HG03025 (cell line): Measurements from ENCODE around the gene CASP14.
"Not testable (repeated sequence)": the region's sequence is repeated elsewhere in the genome, so short reads cannot be mapped to it uniquely, and the experiment has no call there.

Experiments used
- ATAC-seq: cut with Tn5 transposase; IDR thresholded peaks from one replicate; pipeline ENCODE4 v1.9.1; 2021; ENCODE audit warnings: mild to moderate bottlenecking, moderate library complexity; ENCODE audit not compliant: unreplicated experiment, low FRiP score

Gene CASP14, protein sequence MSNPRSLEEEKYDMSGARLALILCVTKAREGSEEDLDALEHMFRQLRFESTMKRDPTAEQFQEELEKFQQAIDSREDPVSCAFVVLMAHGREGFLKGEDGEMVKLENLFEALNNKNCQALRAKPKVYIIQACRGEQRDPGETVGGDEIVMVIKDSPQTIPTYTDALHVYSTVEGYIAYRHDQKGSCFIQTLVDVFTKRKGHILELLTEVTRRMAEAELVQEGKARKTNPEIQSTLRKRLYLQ

DNA sequence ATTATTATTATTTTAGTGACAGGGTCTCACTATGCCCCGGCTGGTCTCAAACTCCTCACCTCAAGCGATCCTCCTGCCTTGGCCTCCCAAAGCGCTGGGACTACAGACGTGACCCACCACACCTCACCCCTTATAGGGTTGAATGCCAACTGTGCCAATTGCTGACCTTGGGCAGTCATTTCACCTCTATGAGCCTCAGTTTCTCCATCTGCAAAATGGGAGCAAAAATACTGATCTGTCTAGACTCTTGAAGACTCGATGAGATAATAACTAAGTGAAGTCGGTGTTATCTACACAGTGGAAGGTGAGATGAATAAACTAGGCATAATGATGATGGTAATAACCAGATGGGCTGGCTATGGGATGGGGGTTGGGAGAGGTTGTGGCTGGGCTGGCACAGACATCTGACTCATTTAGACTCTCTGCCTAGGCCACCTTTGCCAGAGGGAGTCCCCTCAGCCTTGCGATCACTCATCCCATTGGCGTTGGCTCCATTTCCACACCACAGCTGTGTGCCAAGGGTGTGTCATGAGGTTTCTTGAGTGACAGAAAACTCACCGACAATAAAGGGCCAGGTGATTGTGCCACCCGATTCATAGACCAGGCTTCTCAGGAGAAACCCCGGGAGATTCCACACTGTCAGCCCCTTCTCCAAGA lies at the start of gene CASP14:
Gene CASP14 (plus strand): TSS at position 596 of the 657 bp plus-strand sequence. CDS start 2,772 bp downstream, outside the sequence.
- ATAC-seq, result no peak

DNA sequence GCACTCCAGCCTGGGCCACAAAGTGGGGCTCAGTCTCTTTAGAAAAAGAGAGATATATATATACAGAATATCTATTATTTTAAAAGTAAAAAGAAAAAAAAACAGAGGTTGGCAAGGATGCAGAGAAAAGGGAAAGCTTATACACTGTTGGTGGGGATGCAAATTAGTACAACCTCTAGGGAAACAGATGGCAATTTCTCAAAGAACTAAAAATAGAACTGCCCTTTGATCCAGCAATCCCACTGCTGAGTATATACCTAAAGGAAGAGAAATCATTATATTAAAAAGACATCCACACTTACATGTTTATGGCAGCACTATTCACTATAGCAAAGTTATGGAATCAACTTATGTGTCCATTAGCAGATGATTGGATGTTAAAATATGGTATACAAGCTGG lies 41.0 kb upstream of the CASP14 start:
- no peak for ATAC-seq

DNA sequence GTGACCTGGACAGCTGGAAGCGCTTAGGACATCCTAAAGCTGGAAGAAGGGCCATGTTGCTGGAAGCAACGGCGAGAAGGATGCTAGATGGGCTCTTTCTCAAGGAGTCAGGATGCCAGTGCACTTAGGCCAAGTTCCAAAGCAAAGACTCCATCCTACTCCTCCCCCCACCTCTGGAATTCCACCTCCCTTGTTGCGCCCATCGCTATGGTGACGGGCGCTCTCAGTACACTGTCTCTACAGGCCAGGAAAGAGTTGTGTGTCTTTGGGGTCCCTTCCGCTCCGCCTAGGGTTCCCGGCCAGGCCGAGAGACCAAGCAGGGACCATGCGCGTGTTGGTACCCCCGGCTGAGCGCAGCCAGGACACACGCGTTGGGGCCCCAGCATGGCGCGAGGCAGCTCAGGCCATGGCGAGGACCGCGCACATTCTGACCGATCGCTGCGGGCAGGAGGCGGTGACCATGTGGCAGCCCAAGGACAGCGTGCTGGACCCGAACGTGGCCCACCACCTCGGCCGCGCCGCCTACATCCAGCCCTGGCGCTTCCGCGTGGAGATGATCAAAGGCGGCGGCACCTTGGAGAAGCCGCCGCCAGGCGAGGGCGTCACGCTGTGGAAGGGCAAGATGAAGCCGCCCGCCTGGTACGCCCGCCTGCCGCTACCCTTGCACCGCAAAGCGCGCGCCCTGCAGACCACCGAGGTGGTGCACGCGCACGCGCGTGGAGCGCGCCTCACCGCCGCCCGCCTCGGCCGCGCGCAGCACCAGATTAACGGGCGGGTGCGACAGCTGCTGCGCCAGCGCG lies 38.6 kb upstream of the CASP14 start:
- no peak for ATAC-seq

DNA sequence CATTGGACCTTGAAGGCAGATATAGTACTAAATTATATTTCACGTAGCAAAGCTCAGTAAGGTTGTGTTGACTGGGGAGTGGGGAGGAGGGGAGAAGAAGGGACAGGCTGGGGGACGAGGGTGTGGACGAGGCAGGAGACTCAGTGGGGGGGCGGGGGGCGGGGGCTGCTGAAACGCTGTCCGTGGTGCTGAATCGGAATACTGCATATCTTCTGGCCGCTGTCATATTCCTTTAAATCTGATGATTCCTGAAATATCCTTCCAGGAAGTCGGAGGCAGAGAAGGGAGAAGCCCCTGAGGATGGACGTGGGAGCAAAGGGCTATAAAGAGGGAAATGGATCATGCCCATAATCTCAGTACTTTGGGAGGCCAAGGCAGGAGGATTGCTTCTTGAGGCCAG lies 34.7 kb upstream of the CASP14 start:
- no peak for ATAC-seq

DNA sequence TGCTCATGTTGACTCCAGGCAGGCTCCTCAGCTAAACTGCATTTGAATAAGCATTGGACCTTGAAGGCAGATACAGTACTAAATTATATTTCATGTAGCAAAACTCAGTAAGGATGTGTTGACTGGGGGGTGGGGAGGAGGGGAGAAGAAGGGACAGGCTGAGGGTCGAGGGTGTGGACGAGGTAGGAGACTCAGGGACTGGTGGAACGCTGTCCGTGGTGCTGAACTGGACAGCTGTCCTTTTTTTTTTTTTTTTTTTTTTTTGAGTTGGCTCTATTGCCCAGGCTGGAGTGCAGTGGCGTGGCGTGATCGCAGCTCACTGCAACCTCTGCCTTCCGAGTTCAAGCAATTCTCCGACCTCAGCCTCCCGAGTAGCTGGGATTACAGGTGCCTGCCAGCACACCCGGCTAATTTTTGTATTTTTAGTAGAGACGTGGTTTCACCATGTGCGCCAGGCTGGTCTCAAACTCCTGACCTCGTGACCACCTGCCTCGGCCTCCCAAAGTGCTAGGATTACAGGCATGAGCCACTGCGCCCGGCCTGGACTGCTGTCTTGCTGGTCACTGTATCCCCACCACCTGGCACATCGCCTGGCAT lies 33.2 kb upstream of the CASP14 start:
- ATAC-seq, result no peak

DNA sequence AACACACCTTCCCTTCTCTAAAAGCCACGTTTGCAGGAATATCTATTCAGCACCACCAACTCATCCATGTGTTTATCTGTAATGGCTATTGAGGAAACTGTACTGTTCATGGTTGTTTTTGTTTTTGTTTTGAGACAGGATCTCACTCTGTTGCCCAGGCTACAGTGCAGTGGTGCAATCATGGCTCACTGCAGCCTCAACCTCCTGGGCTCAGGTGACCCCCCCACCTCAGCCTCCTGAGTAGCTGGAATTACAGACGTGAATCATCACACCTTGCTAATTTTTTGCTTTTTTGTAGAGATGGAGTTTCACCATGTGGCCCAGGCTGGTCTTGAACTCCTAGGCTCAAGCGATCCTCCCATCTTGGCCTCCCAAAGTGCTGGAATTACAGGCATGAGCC lies 30.4 kb upstream of the CASP14 start:
- not testable (repeated sequence) for ATAC-seq

DNA sequence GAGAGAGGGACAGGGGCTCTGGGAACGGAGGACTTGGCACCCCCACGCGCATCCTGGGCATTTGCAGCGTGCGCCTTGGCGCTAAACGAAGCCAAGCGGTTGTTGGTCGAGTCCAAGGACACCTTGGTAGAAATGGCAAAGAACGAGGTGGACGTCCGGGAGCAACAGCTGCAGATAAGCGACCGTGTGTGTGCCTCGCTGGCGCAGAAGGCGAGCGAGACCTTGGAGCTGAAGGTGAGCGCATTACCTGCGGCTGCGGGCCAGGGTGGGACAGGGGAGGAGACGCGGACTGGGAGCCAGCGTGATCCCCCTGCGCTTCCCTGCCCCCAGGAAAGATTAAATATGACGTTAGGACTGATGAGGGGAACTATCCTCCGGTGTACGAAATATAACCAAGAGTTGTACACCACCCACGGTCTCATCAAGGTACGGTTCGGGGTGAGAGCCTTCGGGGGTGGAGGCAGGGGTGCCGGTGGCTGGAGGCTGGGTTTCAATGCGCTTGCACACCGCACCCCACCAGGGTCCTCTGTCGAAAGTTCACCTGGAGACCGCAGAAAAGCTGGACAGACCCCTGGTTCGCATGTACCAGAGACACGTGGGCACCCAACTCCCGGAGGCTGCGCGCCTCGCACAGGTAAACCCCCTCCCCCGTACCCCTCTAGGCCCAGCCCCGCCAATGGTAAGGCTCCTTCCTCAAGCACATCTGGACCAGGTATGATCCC lies 27.8 kb upstream of the CASP14 start:
- no peak for ATAC-seq

DNA sequence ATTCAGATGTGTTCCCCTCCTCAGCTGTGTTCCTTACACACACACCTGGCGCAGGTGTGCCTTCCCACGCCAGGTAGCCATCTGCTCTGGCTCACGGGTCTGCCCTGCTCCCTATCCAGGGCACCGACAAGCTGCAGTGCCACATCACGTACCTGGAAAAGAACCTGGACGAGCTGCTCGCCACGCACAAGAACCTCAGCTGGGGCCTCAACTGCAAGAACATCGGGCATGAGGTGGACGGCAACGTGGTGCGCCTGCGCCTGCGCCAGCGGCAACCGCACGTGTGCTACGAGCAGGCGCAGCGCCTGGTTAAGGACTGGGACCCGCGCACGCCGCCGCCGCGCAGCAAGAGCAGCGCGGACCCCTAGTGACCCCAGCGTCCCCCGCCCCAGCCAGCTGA lies 26.5 kb upstream of the CASP14 start:
- no peak for ATAC-seq

DNA sequence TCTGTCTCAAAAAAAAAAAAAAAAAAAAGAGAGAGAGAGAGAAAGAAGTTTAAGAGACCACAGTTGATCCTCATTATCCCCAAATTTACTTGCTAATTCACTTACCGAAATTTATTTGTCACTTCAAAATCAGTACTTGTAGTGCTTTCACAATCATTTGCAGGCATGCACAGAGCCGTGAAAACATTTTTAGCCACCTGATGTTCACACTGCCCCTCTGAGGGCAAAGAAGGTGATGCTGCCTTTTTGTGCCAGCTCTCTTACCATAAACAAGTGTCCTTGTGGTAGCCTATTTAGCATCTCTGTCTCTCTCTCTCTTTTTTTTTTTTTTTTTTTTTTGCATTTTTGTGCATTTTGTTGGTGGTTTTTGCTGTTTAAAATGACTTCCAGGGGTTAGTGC lies 24.1 kb upstream of the CASP14 start:
- no peak for ATAC-seq

DNA sequence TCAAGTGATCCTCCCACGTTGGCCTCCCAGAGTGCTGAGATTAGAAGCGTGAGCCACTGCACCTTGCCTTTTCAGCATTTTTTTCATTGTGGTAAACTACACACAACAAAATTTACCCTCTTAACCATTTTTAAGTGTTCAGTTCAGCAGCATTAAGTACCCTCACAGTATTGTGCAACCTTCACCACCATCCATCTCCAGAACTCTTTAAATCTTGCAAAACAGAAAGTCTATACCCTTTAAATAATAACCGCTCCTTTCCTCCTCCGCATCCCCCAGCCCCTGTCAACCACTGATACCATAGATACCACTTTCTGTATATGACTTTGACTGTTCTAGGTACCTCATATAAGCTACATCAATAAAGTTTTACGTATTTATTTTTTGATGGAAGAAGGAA lies 20.8 kb upstream of the CASP14 start:
- no peak for ATAC-seq

DNA sequence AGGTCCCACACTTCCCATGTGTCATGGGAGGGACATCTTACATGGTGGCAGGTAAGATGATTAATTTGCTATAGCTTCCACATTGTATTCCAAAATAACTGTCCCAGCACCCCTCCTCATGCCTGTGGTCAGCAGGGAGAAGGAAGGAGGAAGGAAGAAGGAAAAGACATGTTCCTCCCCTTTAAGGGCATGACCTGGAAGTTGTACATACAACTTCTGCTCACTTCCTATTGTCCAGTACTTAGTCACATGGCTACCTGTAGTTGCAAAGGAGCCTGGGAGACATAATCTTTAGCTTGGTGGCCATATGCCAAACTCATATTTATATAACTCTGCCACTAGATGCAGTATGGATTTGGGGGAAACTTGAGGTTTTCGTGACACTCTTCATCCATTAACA lies 17.6 kb upstream of the CASP14 start:
- ATAC-seq, result no peak

DNA sequence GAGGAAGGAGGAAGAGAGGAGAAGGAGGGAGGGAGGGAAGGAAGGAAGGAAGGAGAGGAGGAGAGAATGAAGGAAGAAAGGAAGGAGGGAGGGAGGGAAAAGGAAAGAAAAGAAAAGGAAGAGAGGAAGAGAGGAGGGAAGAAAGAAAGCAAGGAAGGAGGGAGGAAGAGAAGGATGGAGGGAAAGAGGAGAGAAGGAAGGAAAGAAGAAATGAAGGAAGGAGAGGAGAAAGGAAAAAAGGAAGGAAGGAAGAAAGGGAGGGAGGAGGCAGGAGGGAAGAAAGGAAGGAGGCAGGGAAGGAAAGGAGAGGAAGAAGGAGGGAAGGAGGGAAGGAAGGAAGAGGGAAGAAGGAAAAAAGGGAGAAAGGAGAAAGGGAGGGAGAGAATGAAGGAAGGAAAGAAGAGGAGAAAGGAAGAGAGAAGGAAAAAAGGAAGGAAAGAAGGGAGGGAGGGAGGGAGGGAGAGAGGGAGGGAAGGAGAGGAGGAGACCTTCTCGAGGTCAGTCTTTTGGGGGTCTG lies 13.4 kb upstream of the CASP14 start:
- ATAC-seq, result no peak

DNA sequence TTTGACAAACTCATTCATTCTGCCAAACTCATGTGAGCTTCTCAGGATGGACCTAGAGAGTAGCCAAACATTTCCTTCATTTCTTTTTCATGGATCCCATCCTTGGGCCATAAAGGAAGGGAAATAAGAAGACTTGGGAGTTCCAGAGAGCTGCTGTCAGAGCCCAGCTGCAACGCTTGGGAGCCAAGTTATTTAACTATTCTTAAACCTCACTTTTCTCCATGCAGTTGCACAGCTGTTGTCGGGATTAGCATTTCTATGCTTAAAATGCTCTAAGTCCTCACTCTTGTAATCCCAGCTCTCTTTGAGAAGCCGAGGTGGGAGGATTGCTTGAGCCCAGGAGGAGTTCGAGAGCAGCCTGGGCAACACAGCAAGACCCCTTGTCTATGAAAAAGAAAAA lies 11.7 kb upstream of the CASP14 start:
- no peak for ATAC-seq

DNA sequence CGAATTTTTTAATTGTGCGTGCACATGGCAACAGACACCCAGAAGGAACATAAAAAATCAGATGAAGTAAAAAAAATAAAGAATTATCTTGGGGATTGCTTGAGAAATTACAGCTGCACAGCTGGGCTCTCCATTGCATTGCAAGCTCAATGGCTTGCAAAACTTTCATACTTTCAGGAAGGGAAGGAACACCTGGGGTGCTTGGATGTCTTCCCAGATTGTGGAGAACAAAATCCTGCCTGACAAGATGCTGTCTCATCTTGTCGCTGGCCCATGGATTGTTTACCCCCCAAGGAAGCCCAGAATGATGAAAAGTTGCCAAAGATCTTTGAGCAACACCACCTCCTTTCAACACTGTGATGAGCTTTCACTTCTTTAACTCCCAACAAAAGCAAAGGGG lies 11.0 kb upstream of the CASP14 start:
- ATAC-seq, result no peak

DNA sequence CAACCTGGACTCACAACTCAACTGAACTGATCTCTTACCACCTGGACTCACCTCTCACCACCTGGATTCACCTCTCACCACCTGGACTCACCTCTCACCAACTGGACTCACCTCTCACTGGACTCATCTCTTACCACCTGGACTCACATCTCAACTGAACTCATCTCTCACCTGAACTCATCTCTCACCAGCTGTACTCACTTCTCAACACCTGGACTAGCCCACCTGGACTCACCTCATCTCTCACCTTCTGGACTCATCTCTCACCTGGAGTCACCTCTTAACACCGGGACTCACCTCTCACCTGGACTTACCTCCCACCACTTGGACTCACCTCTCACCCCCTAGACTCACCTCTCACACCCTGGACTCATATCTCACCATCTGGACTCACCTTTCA lies 7.3 kb upstream of the CASP14 start:
- ATAC-seq, result no peak

DNA sequence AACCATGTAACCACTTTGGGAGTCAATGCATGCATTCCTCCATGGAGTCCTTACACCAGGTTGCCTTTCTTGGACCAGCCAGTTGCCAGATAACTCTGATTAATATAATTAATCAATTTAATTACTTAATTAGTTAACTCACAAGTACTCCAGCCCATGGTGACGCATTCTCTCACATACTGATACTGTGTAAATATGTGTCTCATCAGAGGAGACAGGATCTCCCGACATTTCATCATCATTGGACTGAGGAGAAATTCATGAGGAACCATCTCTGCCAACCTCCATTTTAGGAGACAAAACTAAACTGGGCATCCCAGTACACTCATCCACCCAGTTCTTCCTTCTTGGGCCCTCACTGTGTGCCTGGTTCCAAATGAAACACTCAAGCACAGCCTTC lies 6.5 kb upstream of the CASP14 start:
- ATAC-seq, result no peak

DNA sequence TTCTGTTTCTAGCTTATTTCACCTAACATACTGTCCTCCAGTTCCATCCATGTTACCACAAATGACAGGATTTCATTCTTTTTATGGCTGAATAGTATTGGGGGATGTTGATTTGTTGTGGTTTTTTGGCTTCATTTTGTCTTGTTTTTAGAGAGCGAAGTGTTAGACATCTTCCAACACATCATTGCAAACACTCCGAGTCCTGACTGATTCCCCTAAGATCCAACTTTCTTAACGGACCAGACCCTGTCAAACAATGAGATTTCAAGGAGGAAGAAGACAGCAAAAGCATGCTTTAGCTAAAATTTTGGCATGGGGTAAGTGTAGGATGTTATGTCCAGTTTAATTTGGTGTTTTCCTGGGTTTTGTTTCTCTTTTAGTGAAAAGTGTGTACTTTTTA lies 3.8 kb upstream of the CASP14 start:
- ATAC-seq, result no peak

DNA sequence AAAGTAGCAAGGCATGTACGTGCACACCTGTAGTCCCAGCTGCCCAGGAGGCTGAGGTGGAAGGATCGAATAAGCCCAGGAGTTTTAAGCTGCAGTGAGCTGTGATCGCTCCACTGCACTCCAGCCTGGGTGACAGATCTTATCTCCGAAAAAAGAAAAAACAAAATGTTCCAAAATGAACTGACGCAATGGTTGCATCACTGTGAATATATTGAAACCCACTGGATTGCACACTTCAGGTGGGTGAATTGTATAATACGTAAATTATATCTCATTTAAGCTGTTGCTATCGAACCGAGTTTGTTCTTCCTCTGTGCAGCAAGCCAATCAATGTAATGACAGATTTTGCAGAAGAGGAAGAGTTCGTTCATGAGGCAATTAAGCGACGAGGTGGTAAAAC lies 1.6 kb upstream of the CASP14 start:
- ATAC-seq, result no peak

DNA sequence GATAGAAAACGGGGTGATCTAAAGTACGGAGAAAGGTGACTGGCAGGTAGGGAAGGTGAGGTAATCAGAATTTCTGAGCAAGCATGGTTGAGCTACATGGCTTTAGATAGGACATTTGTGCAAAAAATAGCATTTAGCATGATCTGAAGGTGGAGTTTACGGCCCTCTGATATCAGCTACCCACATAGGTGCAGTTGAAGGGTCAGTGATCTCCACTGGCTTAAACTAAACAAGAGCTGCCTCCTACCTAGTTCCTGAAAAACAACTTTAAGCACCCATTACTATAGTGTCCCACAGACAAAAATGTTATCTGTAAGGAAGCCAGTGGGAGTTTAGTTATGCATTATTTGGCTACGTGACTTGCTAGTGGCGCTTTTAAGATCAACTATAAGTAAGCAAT lies 1.2 kb upstream of the CASP14 start:
- no peak for ATAC-seq

DNA sequence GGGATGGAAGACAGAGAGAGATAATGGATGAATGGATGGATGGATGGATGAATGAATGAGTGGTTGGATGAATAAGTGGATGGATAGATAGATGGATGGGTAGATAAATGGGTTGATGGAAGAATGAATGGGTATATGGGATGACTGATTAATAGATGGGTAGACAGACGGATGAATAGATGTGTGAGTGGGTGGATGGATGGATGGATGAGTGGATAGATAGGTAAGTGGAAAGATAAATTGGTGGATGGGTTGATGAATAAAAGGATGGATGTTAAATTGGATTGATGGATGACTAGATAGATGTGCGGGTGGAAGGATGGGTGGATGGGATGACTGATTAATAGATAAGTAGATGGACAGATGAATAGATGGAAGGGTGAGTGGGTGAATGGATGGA lies 1.4 kb downstream of the CASP14 start:
- no peak for ATAC-seq
